ENCODE data around the gene HSPA8. TPM values are rescaled to one million over a fixed set of nuclear protein-coding genes. Genes with fewer than 3 reads are reported as not detected.

The HSPA8 gene
- total and polyA plus RNA-seq, 2 of the 4 experiments (the other 2 are of a cell fraction): 2,309 to 4,346 TPM

GRCh38 chr11:123103326-123103980 is 41.5 kb upstream of the HSPA8 start (continued):
- TF ChIP-seq ELK1 (IDR thresholded peaks at IDR 0.05; ENCODE audit: borderline replicate concordance, low read depth, low read length) (no peak), CTCF (conservative IDR thresholded peaks at IDR 0.05; ENCODE audit: low read depth, low read length) (peak; percentile 75), BHLHE40 (IDR thresholded peaks at IDR 0.05; ENCODE audit: low read depth, low read length) (no peak)
